HepG2 (cell line): Measurements from ENCODE around the gene OR7D2. TPM values are rescaled to one million over a fixed set of nuclear protein-coding genes. Genes with fewer than 3 reads are reported as not detected.

Source experiments
- E2F5 ChIP-seq: sonication (generic); formaldehyde crosslinking; conservative IDR thresholded peaks from 2 replicates; pipeline ENCODE4 v1.4.0; 2020; ENCODE audit warnings: missing genetic modification reagents
- GABPB1 ChIP-seq: IDR thresholded peaks from 2 replicates; pipeline ENCODE4 v1.6.1; 2016; ENCODE audit warnings: mild to moderate bottlenecking, missing genetic modification reagents, moderate library complexity, missing compliant biosample characterization
- GZF1 ChIP-seq: sonication (generic); formaldehyde crosslinking; IDR thresholded peaks from 2 replicates; pipeline ENCODE4 v1.5.1; 2020; ENCODE audit warnings: mild to moderate bottlenecking, missing genetic modification reagents
- NR1H2 ChIP-seq: sonication (generic); formaldehyde crosslinking; IDR thresholded peaks from 2 replicates; pipeline ENCODE4 v1.8.1; 2022; ENCODE audit warnings: low read depth, missing genetic modification reagents, borderline replicate concordance
- POLR2G ChIP-seq: fragments of 200-400 bp; formaldehyde crosslinking; IDR thresholded peaks from 2 replicates; pipeline ENCODE4 v1.6.1; 2018; ENCODE audit warnings: mild to moderate bottlenecking, low read depth, low read length, moderate library complexity
- RORA ChIP-seq: sonication (generic); formaldehyde crosslinking; IDR thresholded peaks from 2 replicates; pipeline ENCODE4 v1.5.0; 2020; ENCODE audit warnings: mild to moderate bottlenecking, missing genetic modification reagents, moderate library complexity
- RXRB ChIP-seq: IDR thresholded peaks from 2 replicates; pipeline ENCODE4 v1.6.1; 2016; ENCODE audit warnings: borderline replicate concordance, missing genetic modification reagents, missing compliant biosample characterization
- SKI ChIP-seq: fragments of 450-650 bp; IDR thresholded peaks from one replicate; pipeline ENCODE4 v1.6.1; 2018; ENCODE audit warnings: mild to moderate bottlenecking; ENCODE audit not compliant: partially characterized antibody
- TBP ChIP-seq: sonication (generic); formaldehyde crosslinking; IDR thresholded peaks from 2 replicates; pipeline ENCODE4 v1.5.0; 2020; ENCODE audit warnings: missing genetic modification reagents
- ZNF296 ChIP-seq: sonication (generic); formaldehyde crosslinking; conservative IDR thresholded peaks from 2 replicates; pipeline ENCODE4 v1.5.0; 2020; ENCODE audit warnings: mild to moderate bottlenecking, missing genetic modification reagents
- ZNF503 ChIP-seq: sonication (generic); formaldehyde crosslinking; IDR thresholded peaks from 2 replicates; pipeline ENCODE4 v1.4.0; 2020; ENCODE audit warnings: missing genetic modification reagents
- ZNF724P ChIP-seq: sonication (generic); formaldehyde crosslinking; IDR thresholded peaks from 2 replicates; pipeline ENCODE4 v1.8.0; 2022; ENCODE audit warnings: missing genetic modification reagents, borderline replicate concordance
- ZSCAN25 ChIP-seq: sonication (generic); formaldehyde crosslinking; IDR thresholded peaks from 2 replicates; pipeline ENCODE4 v1.8.0; 2022; ENCODE audit warnings: mild to moderate bottlenecking, missing genetic modification reagents
- polyA plus RNA-seq, 8 experiments: library from polyadenylated mRNA; depleted of rRNA in 3 of 8; stranded (reverse) in 7 of 8; unstranded in 1 of 8; fragments of >200 nt; fragmentation: Illumina TruSeq in 4 of 8; extraction: Trizol in 4 of 8; gene quantifications; 2 replicates each; pipeline versions ENCODE4 v1.2.1 to v1.2.3, GENCODE V29; 2011 to 2016; ENCODE audit warnings: low read depth in 4 of 8, missing spikeins in 1 of 8, mixed read lengths in 1 of 8; ENCODE audit not compliant: insufficient read depth in 1 of 8
- total RNA-seq, 5 experiments: library from RNA; depleted of rRNA; stranded (reverse); fragments of >200 nt; fragmentation: Illumina TruSeq; extraction: Trizol; gene quantifications; 2 replicates each; pipeline ENCODE4 v1.2.3, GENCODE V29; 2016; ENCODE audit warnings: low read depth in 1 of 5
- TF ChIP-seq, protein P1 (sequence below): sonication (generic); formaldehyde crosslinking; IDR thresholded peaks from 2 replicates; pipeline ENCODE4 v1.4.0; 2020; ENCODE audit warnings: missing genetic modification reagents, mild to moderate bottlenecking, borderline replicate concordance
- TF ChIP-seq, protein P2 (sequence below): sonication (generic); formaldehyde crosslinking; IDR thresholded peaks from 2 replicates; pipeline ENCODE4 v1.8.0; 2022; ENCODE audit warnings: low read depth, missing genetic modification reagents
- TF ChIP-seq, protein P3 (sequence below): sonication (generic); formaldehyde crosslinking; IDR thresholded peaks from 2 replicates; pipeline ENCODE4 v1.4.0; 2020; ENCODE audit warnings: mild to moderate bottlenecking, low read depth, missing genetic modification reagents
- TF ChIP-seq, protein P4 (sequence below): sonication (generic); formaldehyde crosslinking; IDR thresholded peaks from 2 replicates; pipeline ENCODE4 v1.8.1; 2023; ENCODE audit warnings: missing genetic modification reagents, mild to moderate bottlenecking, borderline replicate concordance

Gene OR7D2
- total and polyA plus RNA-seq, 2 of the 13 experiments (the other 11 are each of a cell fraction or from before 2014, with no cell fraction given), result 0.07 TPM; not detected in 1

DNA sequence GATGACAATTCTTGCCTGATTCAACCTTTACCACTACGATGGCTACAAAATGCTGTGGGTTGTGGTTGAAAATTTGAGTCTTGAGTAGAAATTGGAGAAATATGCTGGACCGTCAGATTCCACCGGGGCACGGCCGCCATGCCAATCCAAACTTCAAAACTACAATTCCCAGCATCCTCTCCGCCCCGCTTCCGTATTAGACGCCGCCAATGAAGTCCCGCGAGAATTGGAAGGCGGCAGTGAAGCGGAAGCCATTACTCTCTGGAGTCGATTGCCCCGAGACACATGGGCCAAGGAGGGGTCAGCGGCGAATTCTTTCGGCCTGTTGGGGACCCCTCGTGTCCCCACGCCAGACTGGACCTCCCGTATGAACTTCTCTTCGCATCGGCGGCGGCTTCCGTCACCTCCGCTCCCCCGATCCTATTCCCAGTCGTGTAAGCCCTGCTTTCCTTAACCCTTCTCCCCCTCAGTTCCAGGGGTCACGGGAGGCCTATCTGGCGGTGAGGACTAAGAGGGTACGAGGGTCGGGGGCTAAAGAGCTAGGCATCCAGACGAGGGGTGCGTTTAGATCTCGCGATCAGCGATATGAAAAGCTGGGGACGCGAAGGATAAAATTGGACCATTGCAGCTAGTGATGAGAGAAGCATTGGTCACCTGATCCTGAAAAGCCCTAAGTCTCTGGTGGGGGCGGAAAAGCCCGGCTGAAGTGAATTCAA is 38.5 kb upstream of the OR7D2 start, which contains the start of gene ZNF317 (continued):
- TF ChIP-seq, protein P1, sequence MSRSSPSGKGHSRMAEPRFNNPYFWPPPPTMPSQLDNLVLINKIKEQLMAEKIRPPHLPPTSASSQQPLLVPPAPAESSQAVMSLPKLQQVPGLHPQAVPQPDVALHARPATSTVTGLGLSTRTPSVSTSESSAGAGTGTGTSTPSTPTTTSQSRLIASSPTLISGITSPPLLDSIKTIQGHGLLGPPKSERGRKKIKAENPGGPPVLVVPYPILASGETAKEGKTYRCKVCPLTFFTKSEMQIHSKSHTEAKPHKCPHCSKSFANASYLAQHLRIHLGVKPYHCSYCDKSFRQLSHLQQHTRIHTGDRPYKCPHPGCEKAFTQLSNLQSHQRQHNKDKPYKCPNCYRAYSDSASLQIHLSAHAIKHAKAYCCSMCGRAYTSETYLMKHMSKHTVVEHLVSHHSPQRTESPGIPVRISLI (CRISPR knock-in tag), result no peak
- TF ChIP-seq GZF1 (CRISPR knock-in tag) (no peak), RORA (no peak), NR1H2 (CRISPR knock-in tag) (no peak), ZNF724P (CRISPR knock-in tag) (no peak), GABPB1 (CRISPR knock-in tag) (peak; percentile 94), POLR2G (peak; percentile 97), RXRB (no peak; the same call in 1 of the 2 replicates), ZNF296 (CRISPR knock-in tag) (no peak), SKI (peak; percentile 9), ZSCAN25 (no peak), TBP (CRISPR knock-in tag) (no peak), E2F5 (CRISPR knock-in tag) (no peak), ZNF503 (no peak)
- TF ChIP-seq, protein P2, sequence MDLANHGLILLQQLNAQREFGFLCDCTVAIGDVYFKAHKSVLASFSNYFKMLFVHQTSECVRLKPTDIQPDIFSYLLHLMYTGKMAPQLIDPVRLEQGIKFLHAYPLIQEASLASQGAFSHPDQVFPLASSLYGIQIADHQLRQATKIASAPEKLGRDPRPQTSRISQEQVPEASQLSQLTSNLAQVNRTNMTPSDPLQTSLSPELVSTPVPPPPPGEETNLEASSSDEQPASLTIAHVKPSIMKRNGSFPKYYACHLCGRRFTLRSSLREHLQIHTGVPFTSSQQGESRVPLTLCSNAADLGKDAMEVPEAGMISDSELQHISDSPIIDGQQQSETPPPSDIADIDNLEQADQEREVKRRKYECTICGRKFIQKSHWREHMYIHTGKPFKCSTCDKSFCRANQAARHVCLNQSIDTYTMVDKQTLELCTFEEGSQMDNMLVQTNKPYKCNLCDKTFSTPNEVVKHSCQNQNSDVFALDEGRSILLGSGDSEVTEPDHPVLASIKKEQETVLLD, result no peak
- TF ChIP-seq, protein P3, sequence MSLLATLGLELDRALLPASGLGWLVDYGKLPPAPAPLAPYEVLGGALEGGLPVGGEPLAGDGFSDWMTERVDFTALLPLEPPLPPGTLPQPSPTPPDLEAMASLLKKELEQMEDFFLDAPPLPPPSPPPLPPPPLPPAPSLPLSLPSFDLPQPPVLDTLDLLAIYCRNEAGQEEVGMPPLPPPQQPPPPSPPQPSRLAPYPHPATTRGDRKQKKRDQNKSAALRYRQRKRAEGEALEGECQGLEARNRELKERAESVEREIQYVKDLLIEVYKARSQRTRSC, result no peak
- TF ChIP-seq, protein P4, sequence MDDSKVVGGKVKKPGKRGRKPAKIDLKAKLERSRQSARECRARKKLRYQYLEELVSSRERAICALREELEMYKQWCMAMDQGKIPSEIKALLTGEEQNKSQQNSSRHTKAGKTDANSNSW (CRISPR knock-in tag), result no peak; the same call in 1 of the 2 replicates
